OCI-LY3 (cell line): Measurements from ENCODE around the gene TMA7.

Experiments
- CTCF ChIP-seq: fragments of 200-600, 300-600 bp; sonication (generic); IDR thresholded peaks from 2 replicates; pipeline ENCODE4 v1.5.1; 2014; ENCODE audit warnings: antibody characterized with exemption, low read length, low read depth
- EZH2phosphoT487 ChIP-seq: fragments of 200-600 bp; shearing (Covaris generic); IDR thresholded peaks from 2 replicates; pipeline ENCODE4 v1.6.1; 2018; ENCODE audit warnings: antibody characterized with exemption, mixed run types, low read depth

DNA sequence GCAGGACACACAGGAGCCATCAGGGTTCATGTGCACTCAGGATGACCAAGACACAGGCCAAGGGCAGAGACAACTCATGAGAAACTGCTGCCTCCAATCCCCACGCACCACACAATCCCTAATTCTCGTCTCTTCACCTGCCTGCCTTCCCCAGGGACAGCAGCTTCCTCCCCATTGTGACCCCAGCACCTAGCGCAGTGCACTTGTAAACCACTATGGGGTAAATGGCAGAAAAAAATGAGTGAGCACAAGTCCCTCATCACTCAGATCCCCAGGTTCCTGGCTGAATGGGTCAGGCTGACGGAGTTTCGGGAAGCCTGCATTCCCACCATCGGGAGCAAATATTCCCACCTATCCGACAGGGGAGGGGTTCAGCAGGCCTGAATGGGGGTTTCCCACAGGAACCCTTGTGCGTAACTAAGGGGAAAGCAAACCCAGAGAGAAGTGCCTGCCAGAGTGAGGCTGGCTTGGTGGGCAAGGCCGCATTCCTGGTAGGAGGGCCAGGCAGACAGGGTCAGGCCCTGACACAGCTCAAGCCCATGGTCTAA, 28.9 kb upstream of the TMA7 start:
- no peak for TF ChIP-seq CTCF
- no peak for TF ChIP-seq EZH2phosphoT487
